Ramos (cell line): Measurements from ENCODE around the gene APOA1.

Experiments
- in situ Hi-C: fragments of 300-500 bp; cut with MboI; formaldehyde crosslinking; loops from one replicate; pipeline ENCODE4 v1.14.3; 2022; ENCODE audit warnings: low sequenced_read_pairs; ENCODE audit not compliant: unreplicated experiment

Gene APOA1

DNA sequence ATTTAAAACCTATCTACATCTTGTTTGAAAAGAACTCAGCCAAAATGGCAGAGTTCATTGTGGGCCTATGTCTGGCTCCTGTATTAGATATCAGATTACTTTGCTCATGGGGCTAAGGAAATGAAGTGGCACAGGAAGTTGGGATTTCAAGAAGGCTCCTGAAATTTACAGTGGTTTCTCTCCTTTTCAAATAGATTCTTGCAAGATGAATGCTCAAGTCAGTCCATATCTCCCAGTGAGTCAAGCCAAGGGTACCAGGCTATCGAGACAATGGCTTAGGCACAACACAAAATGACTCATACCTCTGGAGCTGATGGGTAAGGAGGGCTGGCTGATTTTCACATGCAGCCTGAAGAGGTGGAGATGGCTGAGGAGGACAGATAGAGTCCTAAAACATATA is 24.1 kb upstream of the APOA1 start:
- in situ Hi-C loops: no loop called here

DNA sequence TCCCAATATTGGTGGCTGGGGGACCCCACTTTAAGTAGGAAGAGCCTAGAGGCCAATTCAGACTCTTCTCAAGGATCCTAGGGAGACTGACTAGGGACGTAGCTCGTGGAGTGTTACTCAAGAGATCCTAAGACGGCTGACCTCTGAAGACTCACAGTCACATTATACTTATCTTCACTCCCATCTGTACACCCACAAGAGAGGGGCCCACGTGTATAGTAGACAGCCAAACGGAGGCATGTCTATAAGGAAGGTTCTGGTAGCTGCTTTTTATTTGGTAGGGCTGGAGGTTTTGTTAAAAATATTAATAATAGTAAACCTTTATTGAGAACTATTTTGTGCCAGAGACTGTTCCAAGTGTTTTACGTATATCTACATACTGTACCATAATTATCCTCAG is 22.9 kb upstream of the APOA1 start:
- in situ Hi-C loops: no loop called here

DNA sequence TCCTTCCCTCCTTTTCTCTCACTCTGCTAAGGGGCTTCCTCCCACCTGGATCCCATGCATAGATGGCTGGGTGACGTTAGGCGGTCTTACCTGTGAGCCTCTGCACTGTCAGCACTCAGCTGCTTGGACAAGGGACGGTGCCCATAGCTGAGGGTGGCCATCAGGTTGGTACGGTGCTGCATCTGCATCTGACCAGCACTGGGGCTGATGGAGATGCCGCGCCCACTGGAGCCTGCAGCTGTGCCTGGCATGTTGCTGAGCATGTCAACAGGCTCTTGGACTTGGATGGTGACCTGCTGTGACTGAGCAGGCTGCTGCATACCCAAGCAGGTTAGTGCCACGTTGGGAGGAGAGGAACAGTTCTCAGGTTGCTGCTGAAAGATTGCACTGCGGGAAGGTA is 21.8 kb upstream of the APOA1 start:
- in situ Hi-C loops: no loop called here

DNA sequence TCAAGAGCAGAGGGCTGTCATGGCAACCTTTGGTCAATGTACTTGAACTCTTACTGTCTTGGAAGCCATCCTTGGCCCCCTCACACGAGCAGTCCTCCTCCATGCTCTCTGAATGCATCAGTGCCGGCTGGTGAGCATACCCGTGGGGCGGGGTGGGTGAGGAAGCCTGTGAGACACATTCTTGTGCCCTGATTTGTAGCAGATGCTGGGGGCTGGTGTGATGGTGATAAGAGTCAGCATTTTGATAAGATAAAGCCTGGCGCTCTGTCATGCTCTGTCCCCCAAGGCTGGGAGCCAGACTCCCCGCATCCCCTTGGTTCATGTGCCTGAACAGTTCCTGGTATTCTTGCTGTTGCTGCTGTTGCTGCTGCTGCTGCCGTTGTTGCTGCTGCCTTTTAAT is 20.5 kb upstream of the APOA1 start:
- in situ Hi-C loops: no loop called here

DNA sequence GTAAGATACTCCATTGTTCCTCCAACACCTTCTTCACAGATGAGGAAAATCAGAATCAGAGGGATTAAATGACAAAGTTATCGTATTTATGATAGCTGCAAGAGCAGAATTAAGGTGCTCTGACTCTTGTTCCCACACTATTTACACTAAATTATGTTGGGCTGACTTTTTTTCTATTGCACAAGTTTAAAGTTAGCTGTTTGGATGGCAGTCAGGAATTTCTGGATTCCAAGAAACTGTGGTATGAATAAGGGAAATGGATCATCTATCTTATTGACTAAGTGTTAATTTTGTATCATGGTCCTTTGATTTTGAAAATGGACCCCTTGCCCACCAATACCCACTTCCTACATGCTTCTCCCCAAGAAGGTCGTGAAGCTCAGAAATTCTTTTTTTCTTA is 19.9 kb upstream of the APOA1 start:
- in situ Hi-C loops: no loop called here

DNA sequence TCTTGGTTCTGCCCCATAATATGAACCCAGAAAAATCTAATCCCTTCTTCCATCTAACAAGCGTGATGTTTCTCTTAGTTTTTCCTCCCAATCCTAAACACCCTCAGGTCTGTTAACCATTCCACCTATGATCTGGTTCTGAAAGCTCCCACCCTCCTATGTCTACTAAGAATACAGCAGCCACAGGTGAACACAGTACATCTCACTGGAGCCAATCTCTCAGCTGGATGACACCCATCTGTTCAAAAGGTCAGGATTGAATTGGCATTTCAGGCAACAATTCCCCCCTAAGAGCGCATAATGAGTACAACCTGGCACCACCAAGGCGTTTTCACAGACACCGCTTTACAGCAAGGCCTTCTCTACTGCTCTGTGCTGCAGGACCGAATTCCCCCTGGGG is 19.0 kb upstream of the APOA1 start:
- in situ Hi-C loops: no loop called here

DNA sequence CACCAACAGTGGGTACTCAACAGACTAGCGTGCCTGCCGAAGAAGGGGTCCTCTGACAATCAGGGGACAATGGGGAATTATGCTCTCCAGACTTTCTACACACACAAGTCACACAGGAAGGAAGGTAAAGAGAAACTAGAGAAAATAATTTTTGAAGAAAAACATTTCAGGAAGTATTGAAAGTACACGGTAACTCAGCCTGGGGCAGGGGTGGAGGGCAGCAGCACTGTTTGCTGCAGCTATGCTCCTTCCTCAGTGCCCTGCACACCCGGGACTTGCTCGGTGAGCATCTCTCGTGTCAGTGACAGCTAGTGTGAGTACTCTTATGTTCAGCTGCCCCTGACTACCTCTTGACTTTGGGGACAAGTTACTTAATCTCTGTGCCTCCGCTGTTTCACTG is 18.0 kb upstream of the APOA1 start:
- in situ Hi-C loops: no loop called here

DNA sequence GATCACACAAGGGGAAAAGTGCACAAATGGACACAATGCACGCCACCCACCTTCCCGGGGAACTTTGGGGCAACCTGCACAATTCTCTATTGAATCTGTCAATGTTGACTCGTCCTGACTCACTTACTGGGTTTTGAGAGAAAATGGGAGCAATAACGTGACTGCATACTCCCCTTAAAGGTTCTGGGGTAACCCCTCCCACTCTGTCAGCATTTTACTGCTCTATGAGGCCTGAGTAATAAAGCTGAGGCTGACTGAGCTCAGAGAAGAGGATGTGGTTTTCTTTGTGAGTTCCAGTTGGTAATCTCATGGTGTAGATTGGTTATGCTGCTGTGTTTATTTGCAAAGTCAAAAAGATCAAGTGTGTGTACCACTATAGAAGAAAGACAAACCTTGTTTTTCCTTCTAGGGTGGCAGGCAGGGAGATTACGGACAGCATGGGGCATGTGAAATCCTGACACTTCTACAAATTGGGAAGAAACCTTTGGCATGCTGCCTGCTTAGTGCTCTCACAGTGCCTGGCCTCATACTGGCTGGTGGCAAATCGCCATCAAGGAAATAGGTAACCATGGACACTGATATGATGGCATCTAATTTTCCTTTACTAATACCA is 16.1 kb upstream of the APOA1 start:
- in situ Hi-C loops: no loop called here

DNA sequence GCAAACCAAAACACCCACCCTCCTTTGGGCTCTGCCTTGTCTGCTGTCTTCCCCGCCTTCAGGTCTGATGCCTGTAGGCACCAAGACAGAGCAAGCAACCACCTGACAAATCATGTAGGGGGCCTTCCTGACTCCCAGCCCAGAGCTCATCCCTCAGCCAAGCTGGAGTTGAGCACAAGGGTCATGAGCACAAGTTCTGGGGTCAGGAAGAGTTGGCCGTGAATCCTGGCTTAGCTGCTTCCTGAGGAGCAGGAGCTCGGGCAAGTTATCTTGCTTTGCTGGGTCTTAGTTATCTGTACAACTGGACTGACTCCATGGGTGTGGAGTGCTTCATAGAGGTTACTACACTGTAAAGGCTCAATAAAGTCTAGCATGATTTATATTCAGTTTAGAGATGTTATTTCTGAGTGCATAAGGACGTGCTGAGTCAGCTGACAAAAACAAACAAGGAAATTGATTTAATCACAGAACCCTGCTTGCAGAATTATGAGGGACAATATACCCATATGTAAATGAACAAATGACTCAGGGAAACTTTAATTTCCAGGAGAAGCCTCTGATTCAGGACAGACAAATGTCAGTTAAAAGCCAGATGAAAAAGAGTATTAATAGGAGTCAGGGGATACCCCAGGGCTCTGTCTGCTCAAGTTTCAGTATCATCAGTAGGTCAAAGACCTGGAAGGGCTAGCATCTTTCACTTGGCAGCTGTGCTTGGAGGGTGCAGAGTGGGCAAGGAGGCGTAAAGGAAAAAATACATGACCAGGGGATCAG is 15.0 kb upstream of the APOA1 start:
- in situ Hi-C loops: no loop called here

DNA sequence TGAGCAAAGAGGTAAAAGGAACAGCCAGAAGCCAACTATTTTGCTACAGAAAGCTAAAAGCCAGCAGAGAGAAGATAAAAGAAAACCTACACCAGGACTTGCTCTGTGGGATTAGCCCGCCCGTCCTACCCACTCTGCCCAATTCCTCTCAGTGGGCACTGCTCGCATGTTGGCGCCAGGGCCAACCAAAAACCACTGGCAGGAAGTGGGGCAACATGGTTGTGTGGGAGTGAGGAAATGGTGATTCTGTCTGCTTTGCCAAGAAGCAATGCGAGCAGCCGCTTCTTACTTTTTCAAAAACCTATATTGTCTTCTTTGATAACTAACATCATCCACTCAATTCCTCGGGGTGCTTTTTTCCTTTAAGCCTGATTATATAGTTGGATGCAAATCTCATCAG is 14.2 kb upstream of the APOA1 start:
- in situ Hi-C loops: no loop called here

DNA sequence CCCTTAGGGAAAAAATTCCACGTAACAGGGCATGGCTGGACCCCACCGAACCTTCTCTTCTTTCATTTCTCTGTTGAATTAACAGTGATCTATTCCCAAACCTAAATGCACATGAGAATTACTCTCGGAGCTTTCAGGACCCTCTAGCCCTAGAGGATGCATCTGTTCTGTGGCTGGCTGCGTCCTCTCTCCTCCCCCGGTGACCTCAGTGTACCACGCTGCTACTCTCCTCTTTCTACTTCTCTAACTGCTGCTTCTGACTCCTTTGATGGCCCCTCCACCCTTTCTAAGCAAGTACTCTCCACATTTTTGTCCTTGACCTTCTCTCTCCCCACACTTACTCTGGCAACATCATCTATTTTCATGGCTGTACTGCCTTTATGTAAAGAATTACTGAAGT is 12.1 kb upstream of the APOA1 start:
- in situ Hi-C loops: no loop called here

DNA sequence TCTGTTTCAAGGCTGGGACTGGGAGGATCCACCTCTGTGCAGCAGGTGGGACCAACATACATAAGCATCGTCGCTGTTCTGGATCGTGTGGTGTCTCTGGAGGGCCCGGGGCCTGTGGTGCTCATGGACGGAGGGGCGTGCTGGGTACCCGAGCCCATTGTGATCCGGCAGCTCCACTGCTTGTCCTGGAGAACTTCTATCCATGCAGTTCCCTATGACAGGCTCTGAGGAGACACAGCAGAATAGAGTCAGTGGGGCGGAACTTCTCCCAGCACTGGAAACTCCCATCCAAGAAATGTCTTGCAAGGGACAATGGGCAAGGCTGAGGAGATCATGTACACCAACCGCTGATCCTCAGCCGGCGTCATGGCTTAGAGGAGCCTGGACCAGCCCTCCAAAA is 11.6 kb upstream of the APOA1 start:
- in situ Hi-C loops: no loop called here

DNA sequence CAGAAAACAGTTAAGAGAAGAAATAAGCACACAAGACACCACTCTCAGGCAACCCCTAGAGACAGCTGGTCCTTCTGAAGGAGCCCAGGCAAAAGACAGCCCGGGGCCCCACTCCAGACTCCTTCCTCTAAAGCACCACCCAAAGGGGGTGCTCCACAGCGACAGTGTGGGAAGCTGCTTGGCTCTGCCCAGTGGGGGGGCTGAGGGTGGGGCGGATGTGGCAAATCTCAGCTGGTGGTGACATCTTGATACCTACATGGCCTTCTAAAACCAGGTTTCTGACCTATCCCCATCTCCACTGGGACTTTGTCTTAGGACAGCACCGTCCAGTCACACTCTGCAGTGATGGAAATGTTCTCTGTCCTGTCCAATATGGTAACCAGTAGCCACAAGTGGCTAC is 10.2 kb upstream of the APOA1 start:
- in situ Hi-C loops: no loop called here

DNA sequence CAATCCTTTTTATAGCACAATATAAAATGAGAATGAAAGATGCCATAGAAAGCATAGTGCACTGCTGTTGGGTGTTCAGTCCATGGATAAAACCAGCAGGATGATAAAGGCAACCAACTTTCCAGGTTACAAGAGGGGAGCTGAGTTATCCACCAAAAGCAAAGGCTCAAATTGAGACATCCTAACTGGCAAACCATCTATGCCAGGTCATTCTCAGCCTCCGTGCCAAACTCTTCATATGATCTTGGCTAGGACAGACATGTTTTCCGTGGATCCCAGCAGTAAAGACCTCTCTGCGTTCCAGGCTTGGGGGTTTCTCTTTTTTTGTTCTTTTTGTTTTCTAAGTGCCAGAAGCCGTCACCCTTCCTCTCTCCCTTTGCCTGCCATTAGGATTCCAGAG is 7.3 kb upstream of the APOA1 start:
- in situ Hi-C loops: no loop called here

DNA sequence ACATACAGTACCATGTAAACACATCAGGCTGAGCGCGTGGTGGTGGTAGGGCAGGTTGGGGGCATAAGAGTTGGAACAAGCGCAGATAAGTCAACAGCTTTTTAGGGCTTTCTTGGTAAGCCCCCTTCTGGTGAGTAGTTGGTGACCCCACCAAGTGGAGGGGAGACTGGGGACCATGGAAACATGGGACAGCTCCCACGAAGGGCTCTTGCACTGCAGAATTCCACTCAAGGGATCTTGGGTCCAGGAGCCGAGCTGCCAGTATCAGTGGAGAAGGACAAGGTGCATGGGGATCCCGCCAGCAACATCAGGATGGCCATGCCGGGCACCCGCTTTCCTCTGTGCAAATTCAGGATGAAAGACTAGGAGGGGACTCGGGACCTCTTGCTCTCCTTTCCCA is 6.2 kb upstream of the APOA1 start:
- in situ Hi-C loops: no loop called here

DNA sequence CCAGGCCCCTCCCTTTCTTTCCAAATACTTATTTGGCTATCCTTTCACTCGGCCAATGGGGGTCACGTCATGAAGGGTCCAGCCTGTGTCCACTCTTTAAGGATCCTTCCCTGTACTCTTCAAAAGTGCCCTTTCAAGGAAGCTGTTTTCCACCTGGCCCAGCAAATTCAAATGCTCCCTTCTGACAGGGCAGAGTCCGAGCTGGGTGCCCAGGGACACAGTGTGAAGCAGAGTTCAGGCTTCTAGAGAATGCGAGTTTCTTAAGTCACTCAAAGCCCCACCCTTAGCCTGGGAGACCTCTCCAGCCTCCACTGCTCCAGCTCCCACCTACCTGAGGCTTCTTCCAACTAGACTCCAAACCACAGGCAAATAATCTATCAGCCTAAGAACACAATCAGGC is 5.5 kb upstream of the APOA1 start:
- in situ Hi-C loops: no loop called here

DNA sequence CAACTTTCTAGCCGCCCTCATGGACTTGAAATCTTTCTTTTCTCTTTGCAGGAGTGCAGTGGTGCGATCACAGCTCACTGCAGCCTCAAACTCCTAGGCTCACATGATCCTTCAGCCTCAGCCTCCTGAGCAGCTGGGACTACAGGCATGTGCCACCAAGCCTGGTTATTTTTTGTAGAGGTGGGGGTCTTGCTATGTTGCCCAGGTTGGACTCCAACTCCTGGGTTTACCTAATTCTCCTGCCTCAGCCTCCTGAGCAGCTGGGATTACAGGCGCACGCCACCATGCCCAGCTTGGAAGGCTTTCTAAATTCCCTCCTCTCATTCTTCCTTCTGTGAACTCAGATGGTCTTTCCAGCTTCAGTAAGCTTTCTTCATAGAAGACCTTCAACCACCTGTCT is 4.7 kb upstream of the APOA1 start:
- in situ Hi-C loops: no loop called here

DNA sequence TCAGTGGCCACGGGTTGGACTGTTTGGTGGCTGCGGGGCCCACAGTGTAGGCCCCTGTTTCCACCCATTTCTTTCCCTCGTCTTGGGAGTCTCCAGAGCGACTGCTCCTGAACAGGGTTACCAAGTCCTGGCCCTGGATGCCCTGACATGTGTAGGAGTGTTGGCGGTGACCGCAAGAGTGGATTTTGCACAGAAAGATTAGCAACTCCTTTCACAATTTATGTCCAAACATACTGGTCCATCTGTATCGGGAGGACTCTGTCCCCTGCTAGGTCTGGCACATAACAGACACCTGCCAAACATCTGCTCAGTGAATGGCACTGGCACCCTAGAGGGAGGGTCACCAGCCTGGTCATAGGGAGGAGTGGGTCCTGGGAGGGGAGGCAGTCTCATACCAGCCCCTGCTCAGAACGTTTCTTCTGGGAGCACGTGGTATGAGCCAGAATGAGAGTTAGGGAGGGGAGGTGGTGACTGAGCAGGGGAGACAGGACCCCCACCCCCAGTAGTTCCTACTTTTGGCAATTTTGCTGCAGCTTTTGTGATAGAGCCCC is 3.4 kb upstream of the APOA1 start:
- in situ Hi-C loops: no loop called here

DNA sequence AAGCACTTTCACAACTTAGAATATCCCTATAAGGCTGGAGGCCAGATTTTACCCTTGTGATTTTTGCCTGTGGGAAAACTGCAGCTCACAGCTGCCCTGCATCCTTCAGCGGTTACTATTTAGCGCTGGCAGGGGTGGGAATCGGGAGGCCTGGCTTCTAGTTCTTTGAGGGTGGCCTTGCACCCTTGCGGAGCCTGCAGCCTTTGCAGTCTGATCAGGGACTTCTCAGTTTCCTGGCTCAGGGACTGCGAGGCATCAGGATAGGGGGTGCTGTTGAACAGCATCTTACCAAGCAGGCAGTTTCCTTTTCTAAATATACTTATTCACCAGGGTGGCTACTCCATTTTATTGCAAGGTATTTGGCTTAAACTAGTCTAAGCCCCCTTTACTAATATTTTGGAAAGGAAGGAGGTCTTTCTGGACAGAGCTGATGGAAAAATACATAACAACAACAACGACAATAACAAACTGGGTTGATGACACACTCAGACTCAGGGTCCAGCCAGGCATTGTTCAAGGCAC is 2.9 kb upstream of the APOA1 start:
- in situ Hi-C loops: no loop called here

DNA sequence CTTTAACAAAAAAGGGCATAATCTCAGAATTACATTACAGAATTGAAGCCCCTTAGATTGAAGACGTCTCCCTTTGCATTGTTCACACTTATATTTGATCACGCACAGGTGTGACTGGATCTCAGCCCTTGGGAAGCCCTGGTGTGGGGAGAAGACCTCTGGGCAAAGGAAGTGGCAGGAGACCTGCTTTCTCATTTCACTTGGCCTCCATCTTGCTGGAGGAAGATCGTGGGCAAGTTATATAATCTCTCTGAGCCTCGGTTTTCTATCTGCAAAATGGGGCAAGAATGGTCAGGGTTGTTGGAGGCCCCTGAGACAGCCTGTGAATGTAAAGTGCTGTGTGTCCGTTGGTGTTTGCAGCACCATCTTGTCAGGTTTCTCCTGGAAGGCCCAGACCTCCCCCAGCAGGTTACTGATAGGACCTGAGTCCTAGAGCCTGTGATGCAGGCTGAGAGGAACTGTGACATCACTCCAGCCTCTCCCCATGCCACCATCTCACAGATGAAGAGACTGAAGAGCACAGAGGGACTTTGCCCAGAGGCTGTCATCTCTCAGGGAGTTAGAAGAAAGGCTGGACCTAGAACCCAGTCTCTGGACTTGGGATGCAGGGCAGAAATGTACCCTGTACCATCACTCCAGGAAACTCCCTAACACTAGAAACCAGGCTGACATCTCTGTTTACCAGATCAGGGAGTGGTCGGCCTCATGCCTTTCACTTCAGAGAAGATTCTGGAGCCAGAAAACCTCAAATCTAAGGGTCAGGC is 1.1 kb upstream of the APOA1 start:
- in situ Hi-C loops: no loop called here

DNA sequence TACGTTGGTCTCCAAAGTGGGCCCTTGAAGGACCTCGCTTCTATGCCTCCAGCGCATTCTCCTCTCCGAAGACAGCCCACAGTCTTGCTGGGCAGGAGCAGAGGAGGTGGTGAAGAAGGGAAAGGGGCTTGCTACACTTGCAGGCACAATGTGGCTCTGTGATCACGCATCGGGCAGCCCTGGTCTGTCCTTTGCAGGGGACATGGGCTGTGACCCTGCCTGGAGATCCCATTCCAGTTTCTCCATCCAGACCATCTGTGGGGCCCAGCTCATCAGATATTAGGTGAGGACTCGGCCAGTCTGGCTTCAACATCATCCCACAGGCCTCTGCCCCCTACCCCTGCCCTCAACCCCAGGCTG is 810 bp downstream of the APOA1 start:
- in situ Hi-C loops: no loop called here
